NOMO-1 treated with dmso at 0.1 percent for 144 hours (cell line): ENCODE measurements around the gene UNC13C.

Source experiments
- DNase-seq: peaks from one replicate; lab custom pipeline; 2025; ENCODE audit not compliant: unreplicated experiment; lab: John Stamatoyannopoulos, UW

The UNC13C gene

DNA sequence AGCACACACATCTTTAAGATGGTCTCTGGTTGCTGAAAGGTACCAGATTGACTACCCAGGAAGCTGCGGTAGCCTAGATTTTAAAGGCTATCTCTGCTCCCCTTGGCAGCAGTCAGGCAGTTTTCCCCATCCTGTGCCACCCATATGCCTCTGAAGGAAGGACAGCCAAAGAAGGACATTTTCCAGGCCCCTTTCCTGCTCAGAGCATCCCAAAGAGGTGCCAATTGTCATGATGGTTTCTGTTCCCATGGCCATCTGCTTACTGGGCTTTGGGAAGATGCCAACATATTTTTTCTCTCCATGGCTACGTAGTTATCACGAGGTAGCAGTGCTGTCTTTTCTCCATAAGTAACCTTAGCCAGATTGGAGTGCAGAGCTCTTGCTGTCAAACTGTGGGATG lies 39.7 kb downstream of the UNC13C start:
- no peak for DNase-seq

GRCh38 chr15:54026258-54026657 lies 48.0 kb downstream of the UNC13C start:
- DNase-seq = no peak

GRCh38 chr15:54026891-54027290 lies 48.6 kb downstream of the UNC13C start:
- no peak for DNase-seq

DNA sequence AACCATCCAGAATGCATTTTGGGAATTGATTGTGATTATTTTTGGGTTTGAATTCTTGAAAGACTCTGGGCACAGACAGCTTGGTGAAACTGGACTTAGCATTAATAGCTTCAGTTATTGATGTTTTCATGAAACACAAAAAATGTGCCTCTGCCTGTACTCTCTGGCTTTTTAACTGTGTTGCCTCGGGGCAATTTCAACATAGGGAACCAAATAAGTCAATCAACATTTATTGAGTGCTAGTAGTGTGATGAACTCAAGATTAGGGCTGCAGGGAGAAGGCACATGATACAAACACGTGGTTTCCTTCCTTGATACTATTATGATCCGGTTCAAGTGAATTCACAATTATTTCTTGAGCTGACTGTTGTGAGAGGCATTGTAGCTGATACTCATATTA lies 50.8 kb downstream of the UNC13C start:
- DNase-seq = no peak

DNA sequence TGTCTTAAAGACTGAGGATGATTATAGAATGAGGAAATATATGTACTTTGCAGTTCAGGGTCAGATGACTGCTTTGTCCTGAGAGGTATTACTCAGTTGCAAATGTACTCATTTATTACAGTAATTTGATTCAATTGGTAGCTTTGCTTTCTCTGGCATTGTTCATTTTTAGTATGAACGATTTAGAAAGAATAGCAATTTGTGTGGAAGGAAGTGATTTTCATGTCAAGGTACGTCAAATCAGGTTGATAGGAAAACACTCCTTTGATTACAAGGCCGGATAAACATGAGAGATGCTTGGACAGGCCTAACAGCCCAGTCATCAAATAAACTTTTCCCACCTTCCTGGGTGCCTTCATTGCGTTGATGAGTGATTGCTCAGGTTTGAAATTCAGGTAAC lies 53.8 kb downstream of the UNC13C start:
- no peak for DNase-seq

DNA sequence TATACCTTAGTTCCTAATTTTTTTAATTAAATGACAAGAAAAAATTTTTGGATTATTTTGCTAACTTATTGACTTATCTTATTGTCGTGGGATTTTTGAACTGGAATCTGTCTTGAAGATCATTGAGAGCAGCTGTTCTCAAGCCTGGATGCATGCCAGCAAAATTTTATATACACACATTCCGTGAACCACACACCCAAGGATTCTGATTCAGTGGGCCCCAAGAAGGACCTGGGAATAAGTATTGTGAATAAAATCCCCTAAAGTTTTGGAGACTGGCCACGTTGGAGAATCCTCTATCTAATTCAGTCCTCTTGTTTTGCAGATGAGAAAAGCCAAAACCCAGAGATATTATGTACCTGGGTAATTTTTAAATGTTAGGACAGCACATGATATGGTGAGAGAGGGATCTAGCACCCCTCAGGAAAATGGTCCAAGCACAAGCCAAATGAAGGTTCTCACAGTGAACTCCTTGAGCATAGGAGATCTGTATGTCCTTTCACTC lies 55.2 kb downstream of the UNC13C start:
- DNase-seq = no peak

DNA sequence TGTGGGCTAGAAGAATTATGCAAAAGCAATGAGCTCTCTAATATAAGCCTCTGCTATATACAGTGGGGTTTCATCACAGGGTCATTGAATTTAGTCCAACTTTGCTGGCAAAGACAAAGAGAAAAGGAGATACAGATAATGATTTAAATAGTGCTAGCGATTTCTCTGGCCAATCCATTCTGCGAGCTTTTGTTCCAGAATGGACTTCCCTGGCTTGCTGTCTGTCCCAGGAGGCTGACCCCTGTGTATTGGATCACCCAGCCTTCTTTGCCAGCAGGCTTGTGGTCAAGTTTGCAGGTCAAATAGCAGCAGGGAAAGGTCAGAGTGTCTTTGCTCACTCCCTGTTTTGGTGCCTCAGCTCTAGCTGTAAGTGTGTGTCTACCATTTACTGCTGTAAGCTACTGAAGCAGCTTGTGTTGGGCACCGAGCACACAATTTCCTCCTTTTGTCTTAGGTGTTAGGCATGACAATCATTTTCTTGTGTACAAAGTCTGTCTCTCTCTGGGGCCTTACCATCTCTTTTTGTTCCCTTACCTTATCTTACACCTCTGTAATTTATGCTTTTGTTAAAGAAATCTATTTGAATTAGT lies 55.7 kb downstream of the UNC13C start:
- DNase-seq = no peak

DNA sequence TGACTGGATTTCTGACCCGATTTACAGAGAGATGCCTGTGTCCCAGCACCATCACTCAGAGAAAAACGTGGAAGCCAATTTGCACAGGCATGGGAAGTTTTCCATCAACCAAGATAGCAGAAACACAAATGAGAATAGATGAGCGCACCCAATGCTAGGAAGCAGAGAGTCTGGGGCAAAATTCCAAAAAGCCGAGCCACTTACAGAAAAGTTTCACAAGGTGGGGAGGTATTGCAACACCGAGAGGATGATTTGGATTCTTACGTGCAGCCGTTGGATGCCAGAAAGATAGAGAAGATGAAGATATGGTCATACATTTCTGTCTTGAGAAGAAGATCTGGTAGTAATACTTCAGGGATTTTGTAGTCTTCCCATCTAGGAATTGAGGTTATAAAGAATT lies 57.4 kb downstream of the UNC13C start:
- DNase-seq = no peak

GRCh38 chr15:54045397-54045796 lies 67.2 kb downstream of the UNC13C start:
- no peak for DNase-seq

DNA sequence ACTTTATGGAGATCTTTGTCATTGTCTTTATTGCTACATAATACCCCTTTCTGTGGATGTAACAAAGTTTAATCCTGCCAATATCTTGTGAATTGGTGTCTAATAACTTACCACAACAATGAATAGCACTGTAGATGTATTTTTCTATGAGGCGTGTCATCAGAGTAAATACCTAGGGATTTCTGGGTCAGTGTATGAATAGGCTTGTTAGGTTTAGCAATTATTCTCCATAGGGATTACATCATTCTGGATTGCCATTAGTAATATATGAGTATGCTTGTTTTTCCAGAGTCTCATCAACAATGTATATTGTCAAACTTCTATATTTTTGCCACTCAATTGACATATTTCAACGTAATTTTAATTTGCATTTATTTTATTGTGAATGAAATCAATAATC lies 67.9 kb downstream of the UNC13C start:
- no peak for DNase-seq

DNA sequence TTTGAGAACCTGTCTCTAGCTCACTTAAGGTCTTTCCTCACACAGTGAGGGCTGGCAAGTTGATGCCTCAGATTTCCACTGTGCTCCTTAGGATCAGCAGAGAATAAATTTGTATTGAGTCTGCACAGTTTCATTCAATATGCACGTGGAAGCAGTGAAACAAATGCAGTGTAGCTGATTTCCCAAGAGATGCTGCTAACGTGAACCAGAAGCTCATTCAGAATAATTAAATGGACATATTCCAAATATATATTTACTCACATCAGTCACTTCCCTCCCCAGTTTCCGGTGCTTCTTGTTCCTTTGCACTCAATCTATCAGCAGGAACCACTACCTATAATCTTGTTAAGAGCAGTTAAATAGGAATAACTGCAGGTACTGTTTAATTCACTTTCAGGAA lies 86.1 kb downstream of the UNC13C start:
- DNase-seq = no peak

DNA sequence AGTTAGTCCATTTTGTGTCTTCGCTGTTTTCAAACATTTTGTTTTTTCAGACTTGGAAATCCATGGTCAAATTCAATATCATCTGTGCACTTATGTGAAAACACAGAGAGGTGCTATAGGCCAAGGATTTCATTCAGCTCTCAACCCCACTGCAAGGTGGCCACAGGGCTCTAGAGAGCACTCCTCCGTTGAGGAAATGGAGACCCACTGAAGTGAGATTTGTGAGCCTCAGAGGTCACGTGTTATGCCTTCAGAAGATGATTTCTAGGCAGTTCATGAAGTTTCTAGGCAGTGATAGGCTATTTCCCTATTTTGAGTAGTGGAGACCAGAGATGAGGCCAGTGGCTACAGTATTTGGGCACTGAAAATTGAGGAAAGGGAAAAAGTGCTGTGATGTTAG lies 88.2 kb downstream of the UNC13C start:
- DNase-seq = no peak

GRCh38 chr15:54082836-54083492 lies 104.7 kb downstream of the UNC13C start:
- DNase-seq = no peak

DNA sequence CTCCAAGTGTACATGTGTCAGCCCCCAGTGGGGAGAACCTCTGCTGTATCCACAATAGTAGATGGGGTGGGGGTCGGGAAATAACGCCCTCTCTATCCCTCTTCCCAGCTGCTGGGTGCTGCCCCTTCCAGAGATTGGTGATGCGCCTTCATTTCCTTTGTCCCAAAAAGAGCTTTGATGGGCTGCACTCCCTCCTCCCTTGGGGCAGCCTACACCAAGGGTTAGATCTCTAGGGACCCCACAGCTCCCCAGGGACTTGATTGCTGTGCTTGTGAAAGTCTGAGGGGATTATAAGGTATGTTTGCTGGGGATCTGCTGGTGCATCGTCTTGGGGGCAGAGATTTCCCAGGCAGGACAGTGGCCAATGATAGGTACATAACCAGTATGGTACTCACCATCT lies 105.3 kb downstream of the UNC13C start:
- no peak for DNase-seq

GRCh38 chr15:54083991-54084390 lies 105.8 kb downstream of the UNC13C start:
- DNase-seq = no peak

- no peak for DNase-seq
These were observed 110.6 kb downstream of the UNC13C start for GRCh38 chr15:54088837-54089236.

- no peak for DNase-seq
These were observed 111.5 kb downstream of the UNC13C start for GRCh38 chr15:54089776-54090175.

DNA sequence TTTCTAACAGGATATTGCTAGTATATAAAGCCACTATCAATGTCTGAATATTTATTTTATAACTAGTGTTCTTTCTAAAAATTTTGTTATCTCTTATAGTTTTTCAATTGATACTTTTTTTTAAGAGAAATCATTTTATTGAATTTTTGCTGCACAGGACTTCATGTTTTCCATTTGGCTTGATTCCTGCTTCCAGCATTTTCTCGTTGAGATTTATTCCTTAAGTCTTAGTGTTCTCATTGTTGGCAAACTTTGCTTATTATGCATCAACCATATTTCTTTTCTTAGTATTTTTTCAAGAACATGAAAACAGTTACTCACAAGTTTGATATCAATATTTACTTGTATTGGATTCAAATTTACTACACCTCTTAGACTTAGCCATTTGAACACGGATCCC lies 113.4 kb downstream of the UNC13C start:
- no peak for DNase-seq

DNA sequence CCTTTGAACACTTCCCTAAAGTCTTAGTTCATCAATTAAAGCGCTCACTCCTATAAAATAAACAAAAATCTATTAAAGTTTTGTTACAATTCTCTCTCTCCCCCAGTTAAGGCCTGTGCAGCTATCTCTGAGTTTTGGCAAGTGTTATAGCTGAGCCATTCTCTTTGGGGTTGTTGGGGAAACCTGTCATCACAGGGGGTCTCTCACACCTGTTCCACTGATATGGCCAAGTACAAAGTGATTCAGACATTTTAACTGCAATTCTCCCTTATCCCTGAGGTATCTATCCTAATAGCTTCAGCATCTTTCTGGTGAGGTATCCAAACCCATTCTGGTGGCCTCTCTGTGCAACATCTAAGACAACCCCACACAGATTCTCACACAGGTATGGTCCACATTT lies 116.4 kb downstream of the UNC13C start:
- no peak for DNase-seq

DNA sequence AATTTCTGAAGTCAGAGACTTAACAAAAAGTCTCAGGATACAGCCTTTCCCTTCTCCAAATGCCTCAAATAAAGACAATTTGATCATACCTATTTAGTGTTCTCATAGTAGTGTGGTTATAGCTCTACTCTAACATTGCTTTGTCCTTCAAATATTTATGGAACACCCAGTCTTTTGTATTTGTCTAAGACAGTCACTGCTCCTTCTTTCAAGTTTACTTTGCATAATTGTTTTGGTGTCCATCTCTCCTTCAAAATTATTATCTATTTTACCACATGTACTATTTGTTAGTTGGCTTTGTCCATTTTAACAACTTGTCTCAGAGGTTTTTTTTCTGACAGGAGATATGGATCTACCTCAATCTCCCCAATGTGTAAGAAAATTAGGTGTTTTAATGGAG lies 118.8 kb downstream of the UNC13C start:
- DNase-seq = no peak

DNA sequence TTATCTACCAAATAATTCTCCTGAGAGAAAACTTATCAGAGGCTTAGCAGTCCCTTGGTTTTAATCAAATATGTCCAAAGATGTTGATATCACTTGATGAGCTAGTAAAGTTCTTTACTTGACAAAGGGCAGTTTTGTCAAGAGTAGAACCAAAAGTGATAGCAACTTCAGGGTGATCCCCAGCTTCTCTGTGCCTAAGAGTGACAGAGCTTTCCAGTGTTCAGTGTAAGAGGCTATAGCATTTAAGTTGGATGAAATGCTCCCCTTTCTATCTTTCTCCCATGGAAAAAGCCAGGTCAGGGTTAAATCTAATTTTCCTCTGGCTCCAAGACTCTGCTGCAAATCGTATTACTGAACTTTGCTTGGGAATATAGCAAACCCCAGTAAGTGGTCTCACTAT lies 120.8 kb downstream of the UNC13C start:
- no peak for DNase-seq

DNA sequence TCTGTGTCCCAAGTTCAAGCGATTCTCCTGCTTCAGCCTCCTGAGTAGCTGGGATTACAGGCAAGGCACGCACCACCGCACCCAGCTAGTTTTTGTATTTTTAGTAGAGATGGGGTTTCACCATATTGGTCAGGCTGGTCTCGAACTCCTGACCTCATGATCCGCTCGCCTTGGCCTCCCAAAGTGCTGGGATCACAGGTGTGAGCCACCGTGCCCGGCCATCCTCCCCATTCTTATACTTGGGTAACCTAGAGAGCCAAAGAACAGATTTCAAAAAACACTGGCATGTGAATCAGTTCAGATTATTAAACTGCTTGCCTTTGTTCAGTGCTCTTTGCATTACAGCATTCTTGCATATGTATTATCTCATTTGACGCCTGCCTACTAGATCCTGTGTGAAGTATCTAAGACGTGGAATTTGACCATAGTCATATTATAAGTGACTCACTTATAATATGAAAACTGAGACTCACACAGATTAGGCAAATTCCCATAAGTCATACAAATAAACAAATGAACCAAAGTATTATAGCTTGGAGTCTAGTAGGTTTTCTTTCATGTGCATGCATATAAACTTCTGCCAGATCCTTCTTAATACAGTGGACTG lies 123.5 kb downstream of the UNC13C start:
- no peak for DNase-seq

DNA sequence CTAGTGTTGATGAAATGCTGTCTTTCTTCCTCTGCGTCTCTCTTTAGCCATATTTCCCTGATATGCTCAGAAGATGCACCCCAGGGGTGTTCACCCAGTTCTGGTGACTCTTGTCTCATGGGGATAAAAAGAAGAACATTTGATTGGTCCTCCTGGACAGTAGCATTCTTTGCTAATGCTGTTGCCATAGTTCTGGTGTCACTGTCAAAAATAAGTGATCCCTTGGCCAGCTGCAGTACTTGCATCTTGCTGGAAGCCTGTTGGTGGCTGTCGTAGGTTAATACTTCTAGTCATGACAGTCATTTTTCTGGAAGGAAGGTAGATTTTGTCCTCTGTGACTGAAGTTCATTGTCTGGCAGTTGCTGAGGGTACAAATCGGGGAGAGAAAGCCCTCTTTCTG lies 124.5 kb downstream of the UNC13C start:
- no peak for DNase-seq
